Endothelial cell of umbilical vein (primary cell): ENCODE measurements around the gene LTK. TPM values are rescaled to one million over a fixed set of nuclear protein-coding genes. Genes with fewer than 3 reads are reported as not detected.

Experiments used
- BruUV-seq: library from RNA; stranded (reverse); fragments of 400-500 nt; replicated peaks from 2 replicates; lab custom pipeline; 2021; lab: Mats Ljungman, UMichigan
- CTCF ChIA-PET: fragments of 300-600, 350-600 bp; sonication (Branson Sonifier 250); formaldehyde crosslinking; loops from one replicate; lab custom pipeline; 2021; ENCODE audit warnings: antibody characterized with exemption, inconsistent platforms; lab: Charles Lee
- POLR2A ChIA-PET: fragments of 300-600, 350-600 bp; sonication (Branson Sonifier 250); formaldehyde crosslinking; loops from one replicate; lab custom pipeline; 2021; ENCODE audit warnings: antibody characterized with exemption, inconsistent platforms; lab: Charles Lee
- DNase-seq: peaks from one replicate; pipeline ENCODE4 v3.0.0-alpha.2; 2011; ENCODE audit warnings: low read depth, low spot score
- FAIRE-seq: peaks from 2 replicates; lab custom pipeline; 2011; peaks lifted over from hg19 to GRCh38; lab: Jason Lieb, UNC
- H2AFZ ChIP-seq: 2 replicates; pipeline ENCODE4 v1.6.0; 2012; ENCODE audit warnings: low read depth, low read length, control low read depth, inconsistent platforms
- H3K27ac ChIP-seq: 2 replicates; pipeline ENCODE4 v1.5.1; 2011; ENCODE audit warnings: low read depth, mild to moderate bottlenecking, control low read depth, low read length, moderate library complexity; ENCODE audit not compliant: insufficient read depth
- H3K27me3 ChIP-seq, 2 experiments: 2 replicates each; pipeline versions ENCODE4 v1.6.0 to v1.6.1; 2011; ENCODE audit warnings: low read length in 2 of 2, mixed read lengths in 1 of 2; ENCODE audit not compliant: control insufficient read depth in 2 of 2, insufficient read depth in 2 of 2
- H3K36me3 ChIP-seq, 2 experiments: 2 replicates in 1 of 2; 3 replicates in 1 of 2; pipeline ENCODE4 v1.5.1; 2011; ENCODE audit warnings: low read length in 2 of 2, mild to moderate bottlenecking in 1 of 2, moderate library complexity in 1 of 2; ENCODE audit not compliant: control insufficient read depth in 2 of 2, insufficient read depth in 2 of 2; ENCODE audit errors: extremely low read depth in 1 of 2
- H3K4me1 ChIP-seq: 3 replicates; pipeline ENCODE4 v1.5.1; 2011; ENCODE audit warnings: mild to moderate bottlenecking, low read length; ENCODE audit not compliant: control insufficient read depth, insufficient read depth; ENCODE audit errors: extremely low read depth
- H3K4me2 ChIP-seq: 2 replicates; pipeline ENCODE4 v1.6.1; 2011; ENCODE audit warnings: low read length, control low read depth, mixed read lengths; ENCODE audit not compliant: insufficient read depth
- H3K4me3 ChIP-seq, 3 experiments: fragments of 200-600 bp in 1 of 3; sonication (generic), shearing (Covaris generic) in 1 of 3; replicated peaks in 1 of 3; 2 replicates each; pipeline ENCODE4 v1.5.1; 2011 to 2016; ENCODE audit warnings: control low read depth in 3 of 3, low read length in 3 of 3, mild to moderate bottlenecking in 2 of 3, inconsistent platforms in 1 of 3, low read depth in 1 of 3, moderate library complexity in 1 of 3; ENCODE audit not compliant: insufficient read depth in 1 of 3
- H3K79me2 ChIP-seq: 2 replicates; pipeline ENCODE4 v1.6.0; 2012; ENCODE audit warnings: low read length, inconsistent platforms; ENCODE audit not compliant: control insufficient read depth, insufficient read depth
- H3K9ac ChIP-seq: replicated peaks from 2 replicates; pipeline ENCODE3; 2011; ENCODE audit warnings: low read length, control low read depth; ENCODE audit not compliant: insufficient read depth; ENCODE audit errors: extremely low read depth
- H3K9me1 ChIP-seq: replicated peaks from 3 replicates; pipeline ENCODE4 v1.6.0; 2011; ENCODE audit warnings: mild to moderate bottlenecking, low read length; ENCODE audit not compliant: control insufficient read depth, insufficient read depth; ENCODE audit errors: extremely low read depth
- H3K9me3 ChIP-seq: replicated peaks from 2 replicates; pipeline ENCODE4 v1.5.1; 2012; ENCODE audit warnings: low read length, inconsistent platforms; ENCODE audit not compliant: control insufficient read depth, insufficient read depth
- H4K20me1 ChIP-seq: replicated peaks from 2 replicates; pipeline ENCODE3; 2011; ENCODE audit warnings: mild to moderate bottlenecking, low read length; ENCODE audit not compliant: control insufficient read depth, insufficient read depth; ENCODE audit errors: extremely low read depth
- CTCF ChIP-seq, 2 donors: IDR thresholded peaks; 1 replicate in 1 of 2; 2 replicates in 1 of 2; pipeline ENCODE4 v1.5.1; 2011; ENCODE audit warnings: low read length in 2 of 2, mild to moderate bottlenecking in 2 of 2, moderate library complexity in 2 of 2, control low read depth in 1 of 2, inconsistent platforms in 1 of 2, low read depth in 1 of 2; ENCODE audit not compliant: insufficient read depth in 1 of 2; ENCODE audit errors: extremely low read depth in 1 of 2
- EZH2 ChIP-seq: IDR thresholded peaks from 2 replicates; pipeline ENCODE4 v1.6.1; 2012; ENCODE audit warnings: borderline replicate concordance, low read depth, mild to moderate bottlenecking, moderate library complexity, low read length, inconsistent platforms; ENCODE audit not compliant: severe bottlenecking
- FOS ChIP-seq: IDR thresholded peaks from 2 replicates; pipeline ENCODE4 v1.6.1; 2011; ENCODE audit warnings: mild to moderate bottlenecking, low read length, moderate library complexity, borderline replicate concordance; ENCODE audit not compliant: insufficient read depth
- GATA2 ChIP-seq: IDR thresholded peaks from 2 replicates; pipeline ENCODE4 v1.7.0; 2011; ENCODE audit warnings: low read depth, mild to moderate bottlenecking, moderate library complexity, mixed read lengths, low read length; ENCODE audit not compliant: insufficient read length, insufficient read depth
- JUN ChIP-seq: IDR thresholded peaks from 2 replicates; pipeline ENCODE4 v1.6.1; 2011; ENCODE audit warnings: borderline replicate concordance, low read depth; ENCODE audit not compliant: insufficient read length, insufficient read depth
- MAX ChIP-seq: IDR thresholded peaks from 2 replicates; pipeline ENCODE4 v1.6.1; 2011; ENCODE audit not compliant: insufficient read depth, insufficient read length
- MYC ChIP-seq: IDR thresholded peaks from one replicate; pipeline ENCODE4 v1.6.1; 2011; ENCODE audit warnings: mild to moderate bottlenecking, low read depth, low read length
- POLR2A ChIP-seq: IDR thresholded peaks from 2 replicates; pipeline ENCODE4 v1.6.1; 2012; ENCODE audit warnings: low read depth, mild to moderate bottlenecking, control low read depth, low read length
- POLR2AphosphoS5 ChIP-seq: IDR thresholded peaks from 2 replicates; pipeline ENCODE4 v1.6.1; 2012; ENCODE audit warnings: low read depth, mild to moderate bottlenecking, control low read depth, low read length, moderate library complexity; ENCODE audit not compliant: insufficient read depth
- dilution Hi-C: fragments of 300-500 bp; cut with MboI; formaldehyde crosslinking; loops from one replicate; pipeline ENCODE4 v1.15.0; 2019; ENCODE audit warnings: low sequenced_read_pairs; ENCODE audit not compliant: extremely low pct_ligation_motif_present
- intact Hi-C: fragments of 100-400 bp; cut with micrococcal nuclease; formaldehyde crosslinking; loops from one replicate; pipeline ENCODE4 v1.10.0; 2022
- polyA plus RNA-seq, 4 experiments: library from polyadenylated mRNA; depleted of rRNA in 3 of 4; stranded (reverse) in 3 of 4; unstranded in 1 of 4; fragments of >200 nt; gene quantifications; 2 replicates each; pipeline versions ENCODE4 v1.2.1 to v1.2.3, GENCODE V29; 2011 to 2012; ENCODE audit warnings: missing spikeins in 1 of 4
- total RNA-seq: library from RNA; stranded (reverse); gene quantifications from 2 replicates; pipeline ENCODE4 v1.2.3, GENCODE V29; 2021

Gene LTK
- total and polyA plus RNA-seq, 2 donors (not counting 3 experiments of a cell fraction or from before 2014, with no cell fraction given) = 0.15 to 0.17 TPM

DNA sequence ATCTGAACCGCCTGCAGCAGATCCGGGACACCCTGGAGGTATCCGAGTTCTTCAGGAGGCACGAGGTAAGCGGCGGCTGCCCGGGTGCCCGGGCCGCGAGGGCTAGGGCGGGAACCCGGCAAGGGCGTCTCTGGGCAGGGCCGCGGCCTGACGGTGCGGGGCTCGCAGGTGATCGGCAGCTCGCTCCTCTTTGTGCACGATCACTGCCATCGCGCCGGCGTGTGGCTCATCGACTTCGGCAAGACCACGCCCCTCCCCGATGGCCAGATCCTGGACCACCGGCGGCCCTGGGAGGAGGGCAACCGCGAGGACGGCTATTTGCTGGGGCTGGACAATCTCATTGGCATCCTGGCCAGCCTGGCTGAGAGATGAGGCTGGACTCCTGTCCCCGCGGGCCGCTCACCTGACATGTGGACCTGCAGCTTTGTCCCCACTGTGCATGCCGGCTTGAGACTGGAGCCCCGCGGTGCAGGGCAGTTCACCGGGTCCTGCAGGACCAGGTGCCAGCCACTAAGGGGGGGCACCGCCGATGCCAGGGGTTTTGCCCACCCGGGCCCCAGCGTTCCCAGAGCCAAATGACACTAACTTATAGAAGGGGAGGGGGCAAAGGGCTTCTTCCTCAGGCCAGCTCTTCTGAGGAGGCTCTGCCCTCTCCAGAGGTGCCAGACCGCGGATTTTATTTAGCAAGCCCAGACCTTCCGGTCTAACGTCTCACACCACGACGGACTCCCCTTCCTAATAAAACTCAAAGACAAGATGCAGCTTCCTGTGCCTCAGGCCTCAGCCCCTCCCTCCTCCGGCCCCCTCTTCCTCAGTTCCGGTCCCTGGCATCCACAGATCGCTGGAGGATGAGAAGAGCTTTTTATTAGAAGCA is 10.6 kb downstream of the LTK start:
- Histone ChIP-seq H3K27me3 (peaks cover 23 to 30% of the 10 kb centered on the region in 2 experiments), H3K4me2 (peak overlapping the region; percentile 1), H3K79me2 (no peaks in the 10 kb centered on the region), H3K9me1 (no peaks in the 10 kb centered on the region), H3K9ac (no peak overlapping the region), H3K27ac (no peak overlapping the region), H2AFZ (no peak overlapping the region), H4K20me1 (no peaks in the 10 kb centered on the region), H3K9me3 (no peaks in the 10 kb centered on the region), H3K36me3 (no peaks in the 10 kb centered on the region), H3K4me3 (no peak overlapping the region), H3K4me1 (peaks cover 15% of the 10 kb centered on the region)
- no peak for TF ChIP-seq FOS
- no peak for TF ChIP-seq POLR2AphosphoS5
- TF ChIP-seq MYC = no peak
- no peak for TF ChIP-seq MAX
- TF ChIP-seq POLR2A = no peak
- TF ChIP-seq JUN = no peak
- TF ChIP-seq GATA2 = no peak
- TF ChIP-seq EZH2 = no peak
- TF ChIP-seq CTCF (IDR thresholded peaks at IDR 0.05; ENCODE audit: extremely low read depth in 1 of 2, insufficient read depth in 1 of 2, low read depth in 1 of 2, low read length in 2 of 2) = no peak
- intact Hi-C loops (loop anchor here (5.0 kb wide), 1 partner anchor 39 kb away; the partner anchor contains the start of gene RPAP1), dilution Hi-C loops (no loop called here)
- FAIRE-seq (no peak), DNase-seq (no peak)
- ChIA-PET CTCF (interaction anchor here (1.2 kb wide), 1 partner anchor 37 kb away, joined by 5 read pairs; no protein-coding TSS in a partner anchor), POLR2A (no interaction called here)
- no TSS peak for BruUV-seq
